AG09309 (cell line): ENCODE measurements around the gene YBX2.

ENCODE experiments used
- DNase-seq: peaks from one replicate; pipeline ENCODE4 v3.0.0-alpha.2; 2010; ENCODE audit warnings: low read depth
- H3K4me3 ChIP-seq: 2 replicates; pipeline ENCODE4 v1.5.1; 2011; ENCODE audit warnings: mild to moderate bottlenecking, low read depth, low read length, moderate library complexity; ENCODE audit not compliant: control insufficient read depth
- CTCF ChIP-seq: IDR thresholded peaks from 2 replicates; pipeline ENCODE4 v1.5.1; 2011; ENCODE audit warnings: mild to moderate bottlenecking, low read depth, low read length, inconsistent platforms; ENCODE audit not compliant: insufficient read depth, control insufficient read depth; ENCODE audit errors: missing control alignments

Gene YBX2

GRCh38 chr17:7328840-7329373, 34.5 kb upstream of the YBX2 start, which contains the start of gene NEURL4:
Gene NEURL4, minus strand, starts transcription at chr17:7329335. Its CDS starts 23 bp downstream, at chr17:7329312.
- peak within 1 kb of the TSS; percentile 88 for H3K4me3 ChIP-seq
- TF ChIP-seq CTCF = no peak
- DNase-seq = no peak

- no peak for DNase-seq
- H3K4me3 ChIP-seq = peak overlapping the region; percentile 88
- no peak for TF ChIP-seq CTCF
Measured at GRCh38 chr17:7328009-7328408, 33.6 kb upstream of the YBX2 start.

GRCh38 chr17:7327501-7327900, 33.1 kb upstream of the YBX2 start:
- H3K4me3 ChIP-seq = no peak overlapping the region
- DNase-seq = no peak
- TF ChIP-seq CTCF = no peak

GRCh38 chr17:7327056-7327455, 32.6 kb upstream of the YBX2 start:
- no peak overlapping the region for H3K4me3 ChIP-seq
- no peak for DNase-seq
- TF ChIP-seq CTCF = no peak

GRCh38 chr17:7326186-7326585, 31.7 kb upstream of the YBX2 start:
- H3K4me3 ChIP-seq = no peak overlapping the region
- DNase-seq = no peak
- no peak for TF ChIP-seq CTCF

- H3K4me3 ChIP-seq = no peak overlapping the region
- TF ChIP-seq CTCF = no peak
- no peak for DNase-seq
Measured at GRCh38 chr17:7325031-7325528, 30.6 kb upstream of the YBX2 start.

GRCh38 chr17:7324438-7324779, 30.0 kb upstream of the YBX2 start:
- TF ChIP-seq CTCF = no peak
- no peak for DNase-seq
- H3K4me3 ChIP-seq = no peak overlapping the region
